COLO829 (cell line): Measurements from ENCODE around the gene CHIC1.
"Not testable (repeated sequence)": the region's sequence is repeated elsewhere in the genome, so short reads cannot be mapped to it uniquely, and the experiment has no call there.

ENCODE experiments used
- DNase-seq: peaks from one replicate; pipeline ENCODE4 v3.0.0; 2012; ENCODE audit warnings: low spot score

The CHIC1 gene

GRCh38 chrX:73562984-73563737 is at the start of gene CHIC1:
Gene CHIC1 (plus strand): TSS chrX:73563197. CDS start chrX:73563285, 88 bp downstream.
- DNase-seq: peak; percentile 63

GRCh38 chrX:73522823-73523222 is 40.2 kb upstream of the CHIC1 start:
- DNase-seq: not testable (repeated sequence)

DNA sequence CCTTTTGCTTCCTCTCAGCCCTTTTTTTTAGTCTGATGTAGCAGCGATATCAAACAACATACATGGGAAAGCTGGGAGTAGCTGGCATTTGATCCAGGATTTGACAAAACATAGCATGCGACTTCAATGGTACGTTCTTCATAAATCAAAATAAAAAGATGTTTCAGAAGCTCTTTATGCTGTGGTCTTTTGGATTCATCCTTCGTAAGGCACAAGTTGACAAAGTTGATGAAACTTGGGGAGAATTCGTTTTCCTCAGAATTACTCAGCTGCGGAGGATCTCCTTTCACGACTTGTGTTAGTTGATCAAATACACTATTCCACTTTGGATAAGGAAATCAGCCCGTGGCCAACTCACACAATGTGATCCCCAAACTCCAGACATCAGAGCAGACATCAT is 38.1 kb upstream of the CHIC1 start:
- DNase-seq: no peak

DNA sequence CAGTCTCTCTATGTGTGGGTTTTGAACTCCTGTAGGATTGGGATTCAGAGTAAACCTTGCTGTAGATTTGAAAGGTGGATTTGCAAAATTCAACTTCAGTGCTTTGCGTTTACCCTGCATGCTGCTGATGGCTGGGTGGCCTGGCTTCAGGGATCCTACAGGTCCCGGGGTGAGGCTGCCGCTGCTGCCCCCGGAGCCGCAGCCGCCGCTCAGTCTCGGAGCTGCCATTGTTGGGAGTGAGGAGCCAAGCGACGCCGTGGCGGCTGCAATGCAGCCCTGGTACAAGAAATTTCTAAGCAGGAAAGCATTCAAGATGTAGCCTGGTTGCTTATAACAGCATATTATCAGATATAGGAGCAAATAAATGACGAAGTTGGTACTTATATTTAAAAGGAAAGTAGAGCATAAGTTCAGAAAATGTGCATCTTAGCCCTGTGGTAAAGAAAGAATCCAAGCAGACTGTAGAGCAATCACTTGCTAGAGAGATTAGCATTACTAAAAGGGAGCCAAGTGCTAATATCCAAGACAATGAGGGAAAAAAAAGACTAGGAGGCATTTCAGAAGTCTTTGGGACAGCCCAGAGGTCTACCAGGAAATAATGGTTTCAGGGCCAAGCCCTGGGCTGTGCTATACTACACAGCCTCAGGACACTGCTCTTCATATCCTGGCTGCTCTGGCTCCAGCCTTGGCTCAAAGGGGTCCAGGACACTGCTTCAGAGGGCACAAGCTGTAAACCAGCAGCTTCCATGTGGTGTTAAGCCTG is 36.9 kb upstream of the CHIC1 start:
- no peak for DNase-seq

DNA sequence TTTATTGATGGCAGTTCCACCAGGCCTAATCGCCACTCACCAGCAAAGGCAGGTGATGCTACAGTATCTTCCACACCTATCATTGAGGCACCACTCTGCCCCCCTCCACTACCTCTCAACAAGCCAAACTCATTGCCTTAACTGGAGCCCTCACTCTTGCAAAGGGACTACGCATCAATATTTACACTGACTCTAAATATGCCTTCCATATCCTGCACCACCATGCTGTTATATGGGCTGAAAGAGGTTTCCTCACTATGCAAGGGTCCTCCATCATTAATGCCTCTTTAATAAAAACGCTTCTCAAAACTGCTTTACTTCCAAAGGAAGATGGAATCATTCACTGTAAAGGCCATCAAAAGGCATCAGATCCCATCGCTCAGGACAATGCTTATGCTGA is 31.3 kb upstream of the CHIC1 start:
- not testable (repeated sequence) for DNase-seq

DNA sequence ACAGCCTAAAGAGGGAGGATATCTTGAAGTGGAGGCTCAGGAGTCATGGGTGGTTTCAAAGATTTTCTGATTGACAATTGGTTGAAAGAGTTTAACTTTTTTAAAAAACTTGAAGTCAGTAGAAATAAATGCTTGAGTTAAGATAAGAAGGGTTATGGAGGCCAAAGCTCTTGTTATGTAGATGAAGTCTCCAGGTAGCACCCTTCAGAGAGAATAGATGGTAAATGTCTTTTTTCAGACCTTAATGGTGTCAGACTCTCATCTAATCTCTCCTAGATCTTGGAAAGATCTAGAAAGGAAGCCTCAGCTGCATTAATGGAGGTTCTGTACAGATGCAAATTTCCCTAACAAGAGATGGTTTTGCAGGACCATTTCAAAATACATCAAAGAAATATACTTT is 6.8 kb upstream of the CHIC1 start:
- no peak for DNase-seq

GRCh38 chrX:73561801-73562200 is 1.2 kb upstream of the CHIC1 start:
- DNase-seq: peak; percentile 6

DNA sequence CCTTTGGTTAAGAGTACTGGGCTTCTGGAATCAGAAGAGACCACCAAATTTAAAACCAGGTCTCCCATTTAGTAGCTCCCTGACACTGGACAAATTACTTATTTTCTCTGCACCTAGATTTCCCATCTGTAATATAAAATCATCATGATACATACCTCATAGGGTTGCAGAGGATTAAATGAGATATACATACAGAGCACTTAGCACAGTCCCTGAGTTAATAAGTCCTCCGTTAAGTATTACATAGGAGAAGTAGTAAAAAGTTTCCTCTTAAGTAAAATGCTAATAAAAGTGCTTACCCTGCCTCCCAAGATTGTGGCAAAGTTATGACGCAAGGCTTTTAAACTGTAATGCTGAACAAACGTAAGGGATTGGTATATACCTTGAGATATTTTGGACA is 539 bp upstream of the CHIC1 start:
- DNase-seq: no peak

- DNase-seq: no peak
Observed at GRCh38 chrX:73563738-73564068, 706 bp downstream of the CHIC1 start.

GRCh38 chrX:73577361-73577760 is 14.4 kb downstream of the CHIC1 start:
- peak; percentile 11 for DNase-seq

DNA sequence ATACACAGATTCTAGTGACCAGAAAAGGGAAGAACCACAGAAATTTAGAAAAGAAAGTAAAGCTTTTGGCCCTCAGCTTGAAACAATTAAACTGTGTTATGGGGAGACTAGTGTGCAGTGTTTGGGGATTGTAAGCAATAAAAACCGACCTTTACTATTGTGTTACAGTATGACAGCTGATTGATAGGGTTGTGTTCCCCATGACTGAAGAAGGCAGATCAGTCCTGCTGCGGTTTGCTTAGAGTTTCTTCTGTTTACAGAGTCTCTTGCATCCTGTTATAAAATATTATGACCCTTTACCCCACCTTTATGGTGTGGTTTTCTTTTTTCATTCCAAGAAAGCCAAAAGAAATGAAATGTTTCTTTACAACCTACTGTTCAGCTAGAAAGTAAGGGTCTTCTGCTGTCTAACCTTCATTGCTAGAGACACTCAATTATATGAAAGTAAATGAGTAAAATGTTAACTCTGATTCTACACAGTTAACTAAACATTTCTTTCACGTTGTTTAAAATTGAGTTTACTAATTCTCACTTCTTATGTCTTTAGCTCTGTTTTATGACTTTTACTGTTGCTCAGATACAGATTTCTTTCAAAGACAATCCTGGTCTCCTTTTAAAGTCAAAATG is 18.1 kb downstream of the CHIC1 start:
- no peak for DNase-seq

- not testable (repeated sequence) for DNase-seq
Observed at GRCh38 chrX:73597758-73598157, 34.8 kb downstream of the CHIC1 start.

DNA sequence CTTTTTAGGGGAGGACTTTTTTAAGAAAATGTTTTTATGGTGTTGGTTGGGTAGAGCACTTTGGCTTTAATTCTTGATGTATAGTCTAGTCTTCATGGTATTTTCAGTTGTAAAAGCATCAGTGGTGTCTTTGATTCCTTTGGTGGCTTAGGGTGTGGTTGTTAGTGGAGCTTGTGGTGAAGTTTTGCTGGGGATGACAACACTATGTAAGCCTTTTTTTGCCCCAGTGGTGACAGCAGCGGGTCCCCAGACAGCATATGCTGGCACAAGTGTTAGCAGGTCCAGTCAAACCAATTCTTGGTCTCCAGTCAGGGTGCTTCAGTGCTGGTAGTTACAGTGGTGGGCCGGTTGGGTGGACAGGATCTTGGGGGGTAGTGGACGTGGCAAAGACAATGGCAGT is 52.0 kb downstream of the CHIC1 start:
- no peak for DNase-seq

GRCh38 chrX:73641669-73642068 is 78.7 kb downstream of the CHIC1 start:
- not testable (repeated sequence) for DNase-seq

GRCh38 chrX:73647212-73647611 is 84.2 kb downstream of the CHIC1 start:
- no peak for DNase-seq

GRCh38 chrX:73647632-73648322 is 84.8 kb downstream of the CHIC1 start:
- no peak for DNase-seq

- not testable (repeated sequence) for DNase-seq
Observed at GRCh38 chrX:73661322-73661721, 98.3 kb downstream of the CHIC1 start.

GRCh38 chrX:73668779-73669178 is 105.8 kb downstream of the CHIC1 start:
- DNase-seq: no peak

DNA sequence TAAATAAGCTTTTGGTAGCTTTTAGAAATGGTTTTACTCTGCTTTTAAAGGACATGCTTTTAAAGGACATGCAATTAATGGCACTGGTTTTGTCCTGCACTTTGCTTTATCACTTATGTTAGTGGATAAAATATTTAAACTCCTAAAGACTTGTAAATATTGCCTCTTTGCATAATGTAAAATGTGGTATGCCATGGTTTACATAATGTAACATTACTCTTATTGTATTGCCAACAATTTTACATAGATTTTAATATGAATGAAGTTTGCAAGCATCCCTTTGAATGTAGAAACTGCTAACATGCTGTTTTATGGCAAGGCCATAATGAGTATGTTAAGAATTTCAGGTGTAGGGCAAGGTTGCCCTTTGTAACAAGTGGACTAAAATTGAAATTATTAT is 118.4 kb downstream of the CHIC1 start:
- DNase-seq: no peak

- no peak for DNase-seq
Observed at GRCh38 chrX:73683236-73683859, 120.4 kb downstream of the CHIC1 start.

- DNase-seq: not testable (repeated sequence)
Observed at GRCh38 chrX:73707014-73707413, 144.0 kb downstream of the CHIC1 start.

- no peak for DNase-seq
Observed at GRCh38 chrX:73728602-73729001, 165.6 kb downstream of the CHIC1 start.
